ENCODE measurements around the gene KRTAP10-11. TPM values are rescaled to one million over a fixed set of nuclear protein-coding genes. Genes with fewer than 3 reads are reported as not detected.
"Not testable (repeated sequence)": the region's sequence is repeated elsewhere in the genome, so short reads cannot be mapped to it uniquely, and the experiment has no call there.

KRTAP10-11 gene
- total and polyA plus RNA-seq, 3 donors from 2014 or later: 0.37 TPM; not detected in 2

DNA sequence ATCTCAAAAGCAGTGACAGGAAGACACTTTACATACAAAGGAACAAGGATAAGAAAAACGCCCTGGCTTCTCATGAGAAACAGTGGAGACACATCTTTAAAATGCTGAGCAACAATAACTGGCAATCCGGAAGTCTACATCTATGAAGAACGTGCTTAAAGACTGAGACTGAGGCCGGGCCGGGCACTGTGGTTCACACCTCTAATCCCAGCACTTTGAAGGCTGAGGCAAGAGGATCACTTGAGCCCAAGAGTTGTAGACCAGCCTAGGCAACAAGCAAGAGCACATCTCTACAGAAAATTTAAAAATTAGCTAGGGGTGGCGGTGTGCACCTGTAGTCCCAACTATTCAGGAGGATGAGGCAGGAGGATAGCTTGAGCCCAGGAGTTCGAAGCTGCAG lies 37.9 kb downstream of the KRTAP10-11 start:
- intact Hi-C loops (cut with DNase I; ENCODE audit: low total_unique reads): no loop called here
- Histone ChIP-seq H3K9me3 (no peaks in the 10 kb centered on the region), H3K27me3 (no peaks in the 10 kb centered on the region), H3K4me3 (no peak overlapping the region), H3K27ac (no peak overlapping the region), H3K4me1 (no peaks in the 10 kb centered on the region), H3K36me3 (ENCODE audit: low read depth, missing control alignments) (no peaks in the 10 kb centered on the region)
- no peak for TF ChIP-seq POLR2A (IDR thresholded peaks at IDR 0.05)
- TF ChIP-seq CTCF (IDR thresholded peaks at IDR 0.05): no peak
- 79 to 81% methylated on average over 7 of the region's 7 CpGs for WGBS, 2 donors
- DNase-seq: no peak

DNA sequence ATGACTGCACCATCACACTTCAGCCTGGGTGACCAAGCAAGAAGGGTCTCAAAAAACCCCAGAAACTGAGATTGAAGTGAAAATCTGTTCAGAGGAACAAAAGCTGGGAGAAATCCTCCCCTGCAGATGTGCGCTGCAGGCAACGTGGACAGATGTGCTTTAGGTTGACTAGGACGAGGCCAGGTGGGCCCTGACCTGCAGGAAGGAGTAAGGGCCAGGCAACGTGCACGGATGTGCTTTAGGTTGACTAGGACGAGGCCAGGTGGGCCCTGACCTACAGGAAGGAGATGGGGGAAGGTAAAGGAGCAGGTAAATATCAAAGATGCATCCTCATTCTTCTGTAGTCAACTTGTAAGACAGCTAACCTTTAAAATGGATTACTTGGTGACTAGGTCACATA lies 38.3 kb downstream of the KRTAP10-11 start:
- Histone ChIP-seq H3K4me3 (no peak overlapping the region), H3K4me1 (no peaks in the 10 kb centered on the region), H3K36me3 (ENCODE audit: low read depth, missing control alignments) (no peaks in the 10 kb centered on the region), H3K27ac (no peak overlapping the region), H3K27me3 (no peaks in the 10 kb centered on the region), H3K9me3 (no peaks in the 10 kb centered on the region)
- intact Hi-C loops (cut with DNase I; ENCODE audit: low total_unique reads): no loop called here
- 71 to 77% methylated on average over 6 of the region's 6 CpGs for WGBS, 2 donors
- DNase-seq: no peak
- no peak for TF ChIP-seq POLR2A (IDR thresholded peaks at IDR 0.05)
- no peak for TF ChIP-seq CTCF (IDR thresholded peaks at IDR 0.05)

GRCh38 chr21:44685050-44685449 lies 38.8 kb downstream of the KRTAP10-11 start:
- DNase-seq; H3K27me3 ChIP-seq; H3K4me3 ChIP-seq; intact Hi-C loops (cut with DNase I; ENCODE audit: low total_unique reads); H3K9me3 ChIP-seq; H3K27ac ChIP-seq; H3K36me3 ChIP-seq (ENCODE audit: low read depth, missing control alignments); H3K4me1 ChIP-seq: not testable (repeated sequence)
- WGBS, 2 donors: 67 to 78% methylated on average over 3 to 6 of the region's 6 CpGs

- H3K36me3 ChIP-seq (ENCODE audit: low read depth, missing control alignments): no peaks in the 10 kb centered on the region
- H3K4me1 ChIP-seq: no peaks in the 10 kb centered on the region
- intact Hi-C loops (cut with DNase I; ENCODE audit: low total_unique reads): no loop called here
- DNase-seq: no peak
- H3K27ac ChIP-seq: no peak overlapping the region
- H3K27me3 ChIP-seq: no peaks in the 10 kb centered on the region
- no peak overlapping the region for H3K4me3 ChIP-seq
- no peaks in the 10 kb centered on the region for H3K9me3 ChIP-seq
- 50% methylated on average over 8 to 12 of the region's 14 CpGs for WGBS, 2 donors
- TF ChIP-seq CTCF (IDR thresholded peaks at IDR 0.05): no peak
- TF ChIP-seq POLR2A (IDR thresholded peaks at IDR 0.05): no peak
Observed at GRCh38 chr21:44686000-44686781, 40.0 kb downstream of the KRTAP10-11 start.

DNA sequence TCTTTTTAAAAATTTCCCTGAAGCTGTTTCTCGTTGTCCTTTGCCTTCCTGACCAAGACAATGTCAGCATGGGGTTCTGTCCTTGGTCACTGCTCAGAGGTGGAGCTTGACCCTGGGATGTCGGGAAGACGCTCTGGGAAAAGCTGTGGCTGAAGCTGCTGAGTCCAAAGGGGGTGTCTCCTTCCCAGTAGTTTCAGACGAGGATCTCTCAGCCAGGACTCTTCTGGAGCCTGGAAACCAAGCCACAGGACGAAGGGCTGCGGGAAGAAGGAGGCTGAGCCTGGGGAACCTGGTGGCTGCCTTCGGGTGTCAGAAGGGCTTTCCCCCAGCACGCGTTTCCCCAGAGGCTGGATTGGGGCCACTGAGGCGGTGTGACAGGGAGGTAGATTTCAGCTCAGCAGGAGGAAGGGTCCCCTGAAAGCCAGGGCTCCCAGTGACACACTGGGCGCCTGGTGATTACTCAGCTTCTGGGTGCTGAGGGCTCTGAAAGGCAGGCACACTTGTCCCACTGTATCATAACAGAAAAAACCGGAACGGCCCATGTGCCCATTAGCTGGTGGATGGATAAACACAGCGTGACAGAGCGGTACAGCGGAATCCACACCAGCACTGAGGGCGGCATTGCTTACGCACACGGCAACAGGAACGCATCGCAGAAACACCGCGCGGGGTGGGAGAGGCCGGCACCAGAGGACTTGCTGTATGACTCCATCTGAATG lies 40.8 kb downstream of the KRTAP10-11 start:
- Histone ChIP-seq H3K4me1 (no peaks in the 10 kb centered on the region), H3K9me3 (no peaks in the 10 kb centered on the region), H3K4me3 (no peak overlapping the region), H3K27ac (no peak overlapping the region), H3K27me3 (no peaks in the 10 kb centered on the region), H3K36me3 (ENCODE audit: low read depth, missing control alignments) (no peaks in the 10 kb centered on the region)
- no peak for DNase-seq
- no peak for TF ChIP-seq POLR2A (IDR thresholded peaks at IDR 0.05)
- TF ChIP-seq CTCF (IDR thresholded peaks at IDR 0.05): no peak
- intact Hi-C loops (cut with DNase I; ENCODE audit: low total_unique reads): no loop called here
- 76 to 77% methylated on average over 25 of the region's 25 CpGs for WGBS, 2 donors
